Psoas muscle (tissue), 8 donors: ENCODE measurements around the gene EIF5B. TPM values are rescaled to one million over a fixed set of nuclear protein-coding genes. Genes with fewer than 3 reads are reported as not detected.

ENCODE experiments used
- ATAC-seq, 4 donors: fragments of 200-7000 bp; cut with Tn5 transposase; one replicate each; pipeline ENCODE4 v1.9.1; 2020; ENCODE audit warnings: moderate library complexity in 3 of 4, mild to moderate bottlenecking in 2 of 4
- DNase-seq, 2 donors: peaks; one replicate each; pipeline ENCODE4 v3.0.0-alpha.2; 2020
- H3K27ac ChIP-seq: fragments of 200-600 bp; one replicate; pipeline ENCODE4 v1.8.0; 2022
- H3K27me3 ChIP-seq, 3 donors: fragments of 200-600 bp in 1 of 3; one replicate each; pipeline versions ENCODE4 v1.6.1 to v1.8.0; 2013 to 2022; ENCODE audit warnings: low read length in 2 of 3, mild to moderate bottlenecking in 2 of 3, moderate library complexity in 1 of 3; ENCODE audit not compliant: insufficient read depth in 3 of 3
- H3K36me3 ChIP-seq, 2 donors: fragments of 200-600 bp in 1 of 2; one replicate each; pipeline versions ENCODE4 v1.6.1 to v1.8.0; 2013 to 2022; ENCODE audit warnings: low read depth in 1 of 2, mild to moderate bottlenecking in 1 of 2, moderate library complexity in 1 of 2; ENCODE audit not compliant: insufficient read depth in 1 of 2
- H3K4me1 ChIP-seq: fragments of 200-600 bp; one replicate; pipeline ENCODE4 v1.8.0; 2022
- H3K4me3 ChIP-seq: fragments of 200-600 bp; one replicate; pipeline ENCODE4 v1.8.0; 2022; ENCODE audit warnings: mild to moderate bottlenecking
- H3K9me3 ChIP-seq: fragments of 200-600 bp; one replicate; pipeline ENCODE4 v1.8.0; 2022
- WGBS, 3 donors: extraction: QIAGEN DNeasy Blood & Tissue Kit; methylation state at CpG; one replicate each; pipeline versions ENCODE4 v1.1.6 to v1.1.7; 2013; 5-methylcytosine and 5-hydroxymethylcytosine counted together
- intact Hi-C, 2 donors: fragments of 100-400 bp; cut with DNase I; formaldehyde crosslinking; loops; one replicate each; pipeline versions ENCODE4 v1.11.0 to v1.14.2; 2022
- polyA plus RNA-seq, 3 donors: library from polyadenylated mRNA; stranded (reverse); fragments of 200-250 nt; gene quantifications; one replicate each; pipeline ENCODE4 v1.2.3, GENCODE V29; 2013
- total RNA-seq, 4 donors: library from RNA; stranded (reverse); fragmentation: NEBNext Ultra II Directional in 2 of 4; extraction: Animal tissue kit (Norgen Biotek cat#: 25700) in 2 of 4; gene quantifications; one replicate each; pipeline versions ENCODE4 v1.2.1 to v1.2.4, GENCODE V29; 2021 to 2023
- TF ChIP-seq, protein P1 (sequence below): fragments of 200-600 bp; IDR thresholded peaks from one replicate; pipeline ENCODE4 v1.8.0; 2022; ENCODE audit warnings: antibody characterized with exemption
- donor health status: healthy with polysubstance abuse.
- donor health status: DM: no; HTN: no; CAD: no; lungs with moderate emphysema.
- donor health status: Bipolar disorder and iron deficiency.
- donor health status: healthy.
- donor health status: DM: yes; HTN: yes; CAD: no.
- donor health status: DM: no; HTN: no; CAD: no.
- donor health status: DM: no; HTN: no; CAD: no.
- donor health status: DM: yes; HTN: yes; CAD: no.

Gene EIF5B
- total and polyA plus RNA-seq, 7 donors: 54.2 to 117 (median 81.0) TPM

DNA sequence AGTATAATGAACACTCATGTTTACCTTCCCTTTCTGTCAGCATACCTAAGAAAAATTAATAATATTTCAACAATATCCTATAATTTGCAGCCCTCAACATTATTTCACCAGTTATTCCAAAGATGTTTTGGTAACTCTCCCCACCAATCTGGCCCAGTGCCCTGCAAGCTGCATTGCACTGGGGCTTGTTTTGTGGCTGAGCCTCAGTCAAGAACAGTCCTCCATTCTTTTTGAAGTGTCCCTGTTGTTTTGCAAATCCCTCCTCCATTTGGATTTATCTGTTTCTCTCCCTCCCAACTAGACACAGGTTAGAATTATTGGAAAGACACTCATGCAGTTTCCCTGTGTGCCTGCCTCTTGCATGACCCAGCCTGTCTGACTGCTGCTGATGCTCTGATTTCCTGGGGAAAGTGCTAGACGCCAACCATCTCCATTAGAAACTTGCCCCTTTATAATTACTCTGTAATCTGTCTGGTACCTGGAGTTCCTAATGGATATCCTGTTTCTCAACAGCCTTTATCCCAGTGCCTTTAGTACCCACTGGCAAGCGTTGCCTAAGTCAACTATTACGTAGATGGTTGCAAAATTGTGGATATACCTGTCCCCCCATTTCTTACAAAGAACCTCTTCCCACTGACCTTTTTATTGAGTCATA is 60.2 kb downstream of the EIF5B start:
- peaks cover 7% of the 10 kb centered on the region for H3K4me1 ChIP-seq
- H3K4me3 ChIP-seq: no peak overlapping the region
- H3K9me3 ChIP-seq: no peaks in the 10 kb centered on the region
- no peaks in the 10 kb centered on the region for H3K27me3 ChIP-seq
- DNase-seq (no peak), ATAC-seq (peak in 1 of 4 donors; percentile 4)
- intact Hi-C loops: no loop called here
- WGBS, 3 donors: 84 to 95% (median 88%) methylated on average over 3 of the region's 3 CpGs
- TF ChIP-seq, protein P1, sequence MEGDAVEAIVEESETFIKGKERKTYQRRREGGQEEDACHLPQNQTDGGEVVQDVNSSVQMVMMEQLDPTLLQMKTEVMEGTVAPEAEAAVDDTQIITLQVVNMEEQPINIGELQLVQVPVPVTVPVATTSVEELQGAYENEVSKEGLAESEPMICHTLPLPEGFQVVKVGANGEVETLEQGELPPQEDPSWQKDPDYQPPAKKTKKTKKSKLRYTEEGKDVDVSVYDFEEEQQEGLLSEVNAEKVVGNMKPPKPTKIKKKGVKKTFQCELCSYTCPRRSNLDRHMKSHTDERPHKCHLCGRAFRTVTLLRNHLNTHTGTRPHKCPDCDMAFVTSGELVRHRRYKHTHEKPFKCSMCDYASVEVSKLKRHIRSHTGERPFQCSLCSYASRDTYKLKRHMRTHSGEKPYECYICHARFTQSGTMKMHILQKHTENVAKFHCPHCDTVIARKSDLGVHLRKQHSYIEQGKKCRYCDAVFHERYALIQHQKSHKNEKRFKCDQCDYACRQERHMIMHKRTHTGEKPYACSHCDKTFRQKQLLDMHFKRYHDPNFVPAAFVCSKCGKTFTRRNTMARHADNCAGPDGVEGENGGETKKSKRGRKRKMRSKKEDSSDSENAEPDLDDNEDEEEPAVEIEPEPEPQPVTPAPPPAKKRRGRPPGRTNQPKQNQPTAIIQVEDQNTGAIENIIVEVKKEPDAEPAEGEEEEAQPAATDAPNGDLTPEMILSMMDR: no peak
- no peak overlapping the region for H3K27ac ChIP-seq
- peaks cover 21 to 100% of the 10 kb centered on the region in 2 donors for H3K36me3 ChIP-seq

DNA sequence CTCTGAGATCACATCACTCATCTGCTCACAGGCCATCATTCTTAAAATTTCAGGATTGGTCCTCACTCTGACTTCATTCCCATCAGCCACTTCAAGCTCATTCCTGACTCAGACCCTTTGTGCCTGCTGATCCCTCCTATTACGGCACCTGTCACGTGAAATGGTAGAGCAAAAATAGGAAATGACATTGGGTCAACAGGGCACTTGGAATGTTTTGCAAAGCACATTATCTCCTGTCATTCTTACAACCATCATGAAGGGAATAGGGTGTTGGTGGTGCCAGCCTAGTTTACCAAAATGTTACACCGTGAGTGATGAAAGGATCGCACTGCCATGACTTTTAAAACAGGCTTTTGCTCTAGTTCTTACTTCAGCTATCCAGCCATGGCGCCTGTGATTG is 61.1 kb downstream of the EIF5B start:
- DNase-seq: no peak
- ATAC-seq: peak; percentile 52 to 84 (median 69)
- Histone ChIP-seq H3K4me1 (peaks cover 7% of the 10 kb centered on the region), H3K27ac (peak overlapping the region; percentile 61), H3K9me3 (no peaks in the 10 kb centered on the region), H3K27me3 (no peaks in the 10 kb centered on the region), H3K36me3 (peaks cover 21 to 100% of the 10 kb centered on the region in 2 donors), H3K4me3 (no peak overlapping the region)
- WGBS, 3 donors: 69 to 84% (median 69%) methylated on average over 5 of the region's 5 CpGs
- TF ChIP-seq, protein P1: no peak
- intact Hi-C loops: no loop called here

- intact Hi-C loops: no loop called here
- Histone ChIP-seq H3K27me3 (no peaks in the 10 kb centered on the region), H3K36me3 (peaks cover 22 to 100% of the 10 kb centered on the region in 2 donors), H3K9me3 (no peaks in the 10 kb centered on the region), H3K27ac (peak overlapping the region; percentile 61), H3K4me3 (no peak overlapping the region), H3K4me1 (peaks cover 7% of the 10 kb centered on the region)
- TF ChIP-seq, protein P1: no peak
- DNase-seq: no peak
- ATAC-seq: no peak
- WGBS, 3 donors: 74 to 83% (median 78%) methylated on average over 5 of the region's 5 CpGs
Measured at GRCh38 chr2:99399063-99399462, 61.9 kb downstream of the EIF5B start.

DNA sequence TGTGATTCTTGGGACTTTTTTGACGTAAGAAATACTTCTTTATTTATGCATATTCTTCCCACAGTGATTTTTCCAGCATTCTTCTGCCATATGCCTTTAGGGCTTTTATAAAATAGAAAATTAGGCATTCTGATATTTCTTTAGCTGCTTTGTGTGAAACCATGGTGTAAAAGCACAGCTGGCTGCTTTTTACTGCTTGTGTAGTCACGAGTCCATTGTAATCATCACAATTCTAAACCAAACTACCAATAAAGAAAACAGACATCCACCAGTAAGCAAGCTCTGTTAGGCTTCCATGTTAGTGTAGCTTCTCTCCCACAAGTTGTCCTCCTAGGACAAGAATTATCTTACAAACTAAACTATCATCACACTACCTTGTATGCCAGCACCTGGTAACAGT is 62.6 kb downstream of the EIF5B start:
- intact Hi-C loops: no loop called here

More for the DNA sequence above, 62.6 kb downstream of the EIF5B start:
- TF ChIP-seq, protein P1: no peak
- Histone ChIP-seq H3K4me1 (peaks cover 8% of the 10 kb centered on the region), H3K36me3 (peaks cover 27 to 100% of the 10 kb centered on the region in 2 donors), H3K4me3 (no peak overlapping the region), H3K27me3 (no peaks in the 10 kb centered on the region), H3K9me3 (no peaks in the 10 kb centered on the region), H3K27ac (no peak overlapping the region)
- DNase-seq (no peak), ATAC-seq (no peak)
- 88 to 92% (median 91%) methylated on average over 2 of the region's 2 CpGs for WGBS, 3 donors
